A549 treated with DMSO at 1 μM for 4 hours (cell line): Measurements from ENCODE around the gene GBF1. TPM values are rescaled to one million over a fixed set of nuclear protein-coding genes. Genes with fewer than 3 reads are reported as not detected.

ENCODE experiments used
- total RNA-seq: library from RNA; stranded (reverse); fragments of 200-300 nt; extraction: Qiagen RNA extraction; gene quantifications from 5 replicates; pipeline ENCODE4 v1.2.3, GENCODE V29; 2022; ENCODE audit warnings: low read depth

The GBF1 gene, protein sequence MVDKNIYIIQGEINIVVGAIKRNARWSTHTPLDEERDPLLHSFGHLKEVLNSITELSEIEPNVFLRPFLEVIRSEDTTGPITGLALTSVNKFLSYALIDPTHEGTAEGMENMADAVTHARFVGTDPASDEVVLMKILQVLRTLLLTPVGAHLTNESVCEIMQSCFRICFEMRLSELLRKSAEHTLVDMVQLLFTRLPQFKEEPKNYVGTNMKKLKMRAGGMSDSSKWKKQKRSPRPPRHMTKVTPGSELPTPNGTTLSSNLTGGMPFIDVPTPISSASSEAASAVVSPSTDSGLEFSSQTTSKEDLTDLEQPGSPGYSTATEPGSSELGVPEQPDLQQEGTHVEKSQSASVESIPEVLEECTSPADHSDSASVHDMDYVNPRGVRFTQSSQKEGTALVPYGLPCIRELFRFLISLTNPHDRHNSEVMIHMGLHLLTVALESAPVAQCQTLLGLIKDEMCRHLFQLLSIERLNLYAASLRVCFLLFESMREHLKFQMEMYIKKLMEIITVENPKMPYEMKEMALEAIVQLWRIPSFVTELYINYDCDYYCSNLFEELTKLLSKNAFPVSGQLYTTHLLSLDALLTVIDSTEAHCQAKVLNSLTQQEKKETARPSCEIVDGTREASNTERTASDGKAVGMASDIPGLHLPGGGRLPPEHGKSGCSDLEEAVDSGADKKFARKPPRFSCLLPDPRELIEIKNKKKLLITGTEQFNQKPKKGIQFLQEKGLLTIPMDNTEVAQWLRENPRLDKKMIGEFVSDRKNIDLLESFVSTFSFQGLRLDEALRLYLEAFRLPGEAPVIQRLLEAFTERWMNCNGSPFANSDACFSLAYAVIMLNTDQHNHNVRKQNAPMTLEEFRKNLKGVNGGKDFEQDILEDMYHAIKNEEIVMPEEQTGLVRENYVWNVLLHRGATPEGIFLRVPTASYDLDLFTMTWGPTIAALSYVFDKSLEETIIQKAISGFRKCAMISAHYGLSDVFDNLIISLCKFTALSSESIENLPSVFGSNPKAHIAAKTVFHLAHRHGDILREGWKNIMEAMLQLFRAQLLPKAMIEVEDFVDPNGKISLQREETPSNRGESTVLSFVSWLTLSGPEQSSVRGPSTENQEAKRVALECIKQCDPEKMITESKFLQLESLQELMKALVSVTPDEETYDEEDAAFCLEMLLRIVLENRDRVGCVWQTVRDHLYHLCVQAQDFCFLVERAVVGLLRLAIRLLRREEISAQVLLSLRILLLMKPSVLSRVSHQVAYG (N-terminal part only)
- total RNA-seq = 20.4 to 29.7 TPM (median 27.3 TPM) in 5 replicates

DNA sequence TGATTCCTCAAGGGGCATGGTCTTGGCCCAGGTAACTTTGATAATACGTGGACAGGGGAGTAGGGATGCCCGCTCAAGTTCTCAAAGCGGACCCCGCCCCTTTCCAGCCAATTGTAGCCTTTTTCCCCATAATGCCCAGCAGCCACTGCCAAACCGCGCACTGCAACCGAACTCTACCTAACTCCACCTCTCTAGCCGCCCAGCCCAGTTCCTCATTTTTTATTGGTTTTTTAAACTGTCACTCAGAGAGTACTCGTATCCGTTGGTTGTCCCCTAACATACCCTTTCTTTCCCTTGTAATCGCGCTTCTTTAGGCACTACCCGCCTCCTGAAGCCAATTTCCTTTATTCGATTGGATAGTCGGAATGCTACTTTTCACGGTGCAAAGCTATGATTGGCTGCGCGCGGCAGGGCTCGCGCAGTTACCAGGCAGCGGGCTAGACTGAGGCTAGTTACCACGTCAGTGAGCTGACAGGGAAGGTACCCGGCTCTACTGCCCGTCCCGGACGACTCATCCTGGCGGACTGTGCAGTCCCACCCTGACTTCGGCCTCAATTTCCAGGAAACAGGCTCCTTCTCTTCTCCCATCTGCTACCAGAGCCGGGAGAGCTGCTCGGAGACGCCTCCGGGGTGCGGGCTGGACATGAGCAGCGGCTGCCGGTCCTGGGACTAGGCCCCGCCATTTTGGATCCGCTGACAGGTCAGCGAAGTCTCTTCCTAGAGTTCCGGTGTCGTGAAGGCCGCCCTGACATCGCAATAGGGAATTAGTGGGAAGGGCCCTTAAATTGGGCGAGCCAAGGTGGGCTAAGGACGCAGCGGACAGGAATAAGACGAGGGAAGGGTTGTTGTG is at the start of gene GBF1:
Gene GBF1 (plus strand): TSS at position 451 of the 850 bp plus-strand sequence. CDS start 13,407 bp downstream, outside the sequence.

DNA sequence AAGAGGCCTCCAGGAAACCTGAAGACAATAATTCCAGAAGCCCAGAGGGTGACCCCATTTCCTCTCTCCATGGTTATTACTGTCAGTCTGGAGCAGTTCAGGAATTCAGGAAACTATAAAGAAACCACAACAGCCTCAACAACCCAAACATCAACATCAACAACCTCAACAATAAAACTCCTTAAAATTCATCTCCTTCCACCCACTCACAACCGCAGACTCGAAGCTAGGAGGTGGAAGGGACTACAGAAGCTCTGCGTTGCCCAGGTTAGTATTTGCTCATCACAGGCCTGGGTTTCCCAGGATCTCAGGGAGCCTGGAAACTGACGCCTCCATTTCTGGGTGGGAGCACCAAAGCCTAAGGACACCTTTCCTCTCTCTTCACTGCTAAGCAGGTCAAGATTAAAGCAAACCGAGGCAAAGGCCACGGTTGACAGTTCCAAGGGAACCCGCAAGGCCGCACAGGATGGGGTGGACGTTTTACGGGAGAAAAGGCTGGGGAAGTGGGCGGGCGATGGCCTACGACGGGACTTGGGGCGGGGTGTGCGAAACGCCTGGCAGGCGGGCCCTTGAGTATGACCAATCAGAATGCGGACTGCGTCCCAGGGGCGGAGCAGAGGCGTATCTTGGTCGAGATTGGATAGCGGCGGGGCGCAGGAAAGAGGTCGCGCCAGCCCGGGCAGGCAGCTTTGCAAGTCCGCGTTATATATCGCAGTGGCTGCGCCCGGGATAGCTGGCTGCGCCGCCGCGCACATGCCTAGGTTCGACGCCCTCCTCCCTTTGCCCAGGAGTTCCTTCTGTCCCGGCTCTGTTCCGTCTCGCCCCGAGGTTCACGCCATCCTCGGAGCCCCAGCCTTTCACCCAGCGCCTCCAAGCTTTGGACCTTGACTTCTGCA is 19.4 kb upstream of the GBF1 start, which contains the start of gene ELOVL3:
Gene ELOVL3 (plus strand): TSS at position 654 of the 896 bp plus-strand sequence. CDS start 250 bp downstream, outside the sequence.

DNA sequence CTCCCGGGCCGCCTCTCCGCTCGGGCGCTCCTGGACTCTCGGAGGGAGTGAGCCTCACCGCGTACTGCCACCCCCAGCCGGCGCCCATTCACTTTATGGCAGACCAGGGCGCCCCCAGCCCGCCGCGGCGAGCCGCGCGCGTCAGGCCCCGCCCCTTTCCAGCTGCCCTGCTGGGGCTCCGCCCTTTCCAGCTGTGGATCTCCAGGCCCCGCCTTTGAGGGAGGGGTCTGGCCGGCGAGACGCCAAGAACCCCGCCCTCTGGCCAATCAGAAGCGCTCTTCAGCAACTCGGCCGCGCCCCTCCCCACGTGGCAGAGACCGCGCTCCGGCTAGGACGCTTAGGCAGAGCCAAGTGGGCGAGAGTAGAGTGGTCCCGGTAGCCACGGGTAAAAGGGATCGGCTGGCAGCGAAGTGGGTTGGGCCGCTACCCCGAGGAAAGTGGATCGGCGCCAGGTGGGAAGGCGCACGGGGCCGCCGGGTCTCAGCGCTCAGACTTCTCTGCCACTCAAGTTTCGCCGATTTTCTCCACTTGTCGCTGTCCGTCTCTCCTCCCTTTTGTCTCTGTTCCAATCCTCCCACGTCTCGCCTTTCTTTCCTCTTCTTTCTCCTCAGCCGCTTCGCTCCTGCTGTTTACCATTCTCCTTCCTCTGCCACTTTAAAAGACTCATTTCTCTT is 3.8 kb upstream of the GBF1 start, which contains the start of gene PITX3:
Gene PITX3 (minus strand): TSS at position 69 of the 674 bp plus-strand sequence. CDS start 9,432 bp downstream, outside the sequence.

DNA sequence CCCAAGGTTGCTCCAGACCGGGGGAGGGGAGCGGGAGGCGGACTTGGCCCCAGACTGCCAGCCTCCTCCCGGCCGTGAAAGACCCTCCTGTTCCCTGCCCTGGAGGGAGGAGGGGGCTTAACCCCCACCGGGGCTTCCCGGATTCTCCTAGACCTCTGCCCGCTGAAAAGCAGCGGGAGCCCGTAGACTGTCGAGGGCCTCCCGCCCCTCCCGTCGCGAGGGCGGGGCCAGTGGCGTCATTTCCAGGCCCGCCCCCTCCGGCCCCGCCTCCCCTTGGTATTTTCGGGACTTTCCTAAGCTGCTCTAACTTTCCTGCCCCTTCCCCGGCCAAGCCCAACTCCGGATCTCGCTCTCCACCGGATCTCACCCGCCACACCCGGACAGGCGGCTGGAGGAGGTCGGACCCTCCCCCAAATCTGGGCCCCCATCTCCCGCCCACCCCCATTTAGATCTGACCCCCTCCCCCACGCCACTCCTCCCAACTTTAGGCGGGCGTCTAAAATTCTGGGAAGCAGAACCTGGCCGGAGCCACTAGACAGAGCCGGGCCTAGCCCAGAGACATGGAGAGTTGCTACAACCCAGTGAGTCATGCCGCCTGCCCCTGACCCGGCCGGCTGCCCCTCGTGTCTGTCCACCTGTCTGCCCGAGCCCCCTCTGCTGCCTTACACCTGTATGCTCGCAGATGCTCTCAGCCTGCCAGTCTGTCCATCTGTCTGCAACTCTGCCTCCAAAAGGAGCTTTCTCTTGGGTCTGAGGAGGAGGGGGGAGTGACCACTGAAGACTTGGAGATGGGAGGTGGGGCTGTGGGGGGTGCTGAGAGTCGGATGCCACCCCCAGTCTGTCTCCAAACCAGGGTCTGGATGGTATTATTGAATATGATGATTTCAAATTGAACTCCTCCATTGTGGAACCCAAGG is 150.3 kb downstream of the GBF1 start, which contains the start of gene NFKB2:
Gene NFKB2 (plus strand): TSS at position 306 of the 917 bp plus-strand sequence. CDS start 255 bp downstream, at position 561.

DNA sequence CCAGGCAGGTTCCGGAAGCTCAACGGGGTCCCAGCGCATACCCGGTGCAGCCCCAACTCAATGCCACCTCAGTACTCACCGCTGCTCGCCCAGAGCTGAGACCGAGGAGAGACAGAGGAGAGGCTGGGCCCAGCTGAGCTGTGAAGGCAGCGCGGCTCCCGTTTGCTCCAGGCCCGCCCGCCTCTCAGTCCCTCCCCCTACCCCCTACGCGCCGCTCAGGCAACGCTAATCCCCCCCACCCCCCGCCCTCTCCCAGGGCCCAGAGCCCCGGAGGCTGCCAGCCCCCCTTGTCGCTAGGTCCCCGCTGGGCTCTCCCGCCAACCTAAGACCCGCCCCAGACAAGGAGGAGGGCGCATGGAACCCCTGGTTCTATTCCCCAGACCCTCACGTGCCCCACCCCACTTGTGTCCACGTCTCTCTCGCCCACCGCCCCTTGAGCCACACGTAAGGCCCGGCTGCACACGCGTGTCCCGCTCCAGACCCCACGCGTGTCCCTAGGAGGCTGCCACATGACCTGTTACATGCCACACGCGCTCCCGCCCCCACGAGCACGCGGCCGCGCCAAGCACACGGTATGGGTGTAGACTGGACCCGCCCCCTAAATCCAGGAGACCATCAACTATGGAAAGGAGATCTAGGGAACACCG is 173.4 kb downstream of the GBF1 start, which contains the start of gene PSD:
Gene PSD (minus strand): TSS at position 164 of the 647 bp plus-strand sequence. CDS start 1,747 bp downstream, outside the sequence.

DNA sequence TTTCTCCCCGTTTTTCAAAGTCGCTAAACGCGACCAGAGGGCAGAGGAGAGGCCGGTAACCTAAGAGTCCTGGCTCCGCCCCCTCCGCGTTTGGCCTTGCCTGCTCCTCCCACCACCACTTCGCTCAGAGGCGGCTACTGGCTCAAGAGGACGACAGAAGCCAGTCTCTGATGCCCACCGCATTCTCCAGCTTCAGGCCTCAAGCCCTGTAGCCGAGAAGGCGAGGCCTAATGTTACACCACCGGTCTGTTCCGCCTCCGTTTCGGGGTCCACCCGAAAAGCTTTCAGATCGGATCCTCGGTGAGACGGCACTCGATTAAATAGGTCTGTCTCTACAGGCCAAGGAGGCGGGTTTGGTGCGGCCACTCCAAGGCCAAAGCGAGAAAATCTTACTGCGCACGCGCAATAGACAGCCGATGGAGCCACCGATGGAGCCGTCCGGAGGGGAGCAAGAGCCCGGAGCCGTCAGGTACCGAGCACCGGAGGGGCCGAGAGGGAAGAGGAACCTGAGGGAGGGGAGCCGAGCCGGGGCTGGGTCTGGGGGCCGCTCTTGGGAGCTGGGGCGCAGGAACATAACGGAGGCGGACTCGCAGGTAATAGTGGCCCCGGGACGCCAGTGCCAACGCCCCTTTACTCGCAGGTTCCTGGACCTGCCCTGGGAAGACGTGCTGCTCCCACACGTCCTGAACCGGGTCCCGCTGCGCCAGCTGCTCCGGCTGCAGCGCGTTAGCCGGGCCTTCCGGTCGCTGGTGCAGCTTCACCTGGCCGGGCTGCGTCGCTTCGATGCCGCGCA is 175.6 kb downstream of the GBF1 start, which contains the start of gene FBXL15:
Gene FBXL15 (plus strand): TSS at position 123 of the 793 bp plus-strand sequence. CDS start 294 bp downstream, at position 417.

Other genes starting within 250 kb of the GBF1 start
- 11.9 to 12.7 TPM (median 12.6 TPM) in 5 replicates for gene ARMH3, start 189.4 kb upstream of the GBF1 start, total RNA-seq
- 28.9 to 36.0 TPM (median 34.4 TPM) in 5 replicates for gene HPS6, start 180.2 kb upstream of the GBF1 start, total RNA-seq
- 32.9 to 44.4 TPM (median 40.0 TPM) in 5 replicates for gene LDB1, start 125.2 kb upstream of the GBF1 start, total RNA-seq
- 54.6 to 69.2 TPM (median 61.3 TPM) in 5 replicates for gene PPRC1, start 112.5 kb upstream of the GBF1 start, total RNA-seq
- gene NOLC1, start 93.1 kb upstream of the GBF1 start, total RNA-seq = 198 to 200 TPM (median 200 TPM) in 5 replicates
- 0.22 to 0.39 TPM (median 0.23 TPM) in 5 replicates for gene ELOVL3, start 19.2 kb upstream of the GBF1 start, total RNA-seq
- 0.25 to 0.37 TPM (median 0.30 TPM) in 4 of 5 replicates, not detected in the other for gene PITX3, start 4.0 kb upstream of the GBF1 start, total RNA-seq
- 73.7 to 124 TPM (median 95.5 TPM) in 5 replicates for gene NFKB2, start 150.2 kb downstream of the GBF1 start, total RNA-seq
- 0.51 to 0.80 TPM (median 0.64 TPM) in 5 replicates for gene PSD, start 173.3 kb downstream of the GBF1 start, total RNA-seq
- gene FBXL15, start 175.3 kb downstream of the GBF1 start, total RNA-seq = 5.5 to 11.6 TPM (median 8.9 TPM) in 5 replicates
- gene CUEDC2, start 187.0 kb downstream of the GBF1 start, total RNA-seq = 61.4 to 65.1 TPM (median 63.5 TPM) in 5 replicates
- 0.09 to 0.26 TPM (median 0.16 TPM) in 5 replicates for gene C10orf95, start 206.0 kb downstream of the GBF1 start, total RNA-seq